Astrocyte of the spinal cord (primary cell): ENCODE results near the gene PSPH.
A peak's percentile ranks its signal among the peaks of the same experiment; 100 is the strongest.
"Not testable (repeated sequence)": the region's sequence is repeated elsewhere in the genome, so short reads cannot be mapped to it uniquely, and the experiment has no call there.

Experiments used
- DNase-seq: peaks from one replicate; pipeline ENCODE4 v3.0.0; 2011; ENCODE audit warnings: low read depth, low spot score
- H3K4me3 ChIP-seq: 2 replicates; pipeline ENCODE4 v1.5.1; 2011; ENCODE audit warnings: low read depth, mild to moderate bottlenecking, low read length, moderate library complexity
- CTCF ChIP-seq: IDR thresholded peaks from 2 replicates; pipeline ENCODE4 v1.5.1; 2012; ENCODE audit warnings: low read depth, mild to moderate bottlenecking, low read length, inconsistent platforms
- in situ Hi-C: cut with HindIII; loops from 2 replicates; pipeline ENCODE4 v1.10.0; 2017; ENCODE audit warnings: low sequenced_read_pairs

PSPH gene

GRCh38 chr7:56051339-56052191 is at the start of gene PSPH, which contains the start of gene CCT6A:
TSS of gene PSPH (minus strand) at chr7:56051444. CDS start at chr7:56021212, 30,232 bp downstream.
TSS of gene CCT6A (plus strand) at chr7:56051765. CDS start at chr7:56051849, 84 bp downstream.
- in situ Hi-C loops: no loop called here
- TF ChIP-seq CTCF: no peak
- DNase-seq: peak; percentile 99
- H3K4me3 ChIP-seq: peak within 1 kb of the TSS; percentile 84

GRCh38 chr7:56099653-56100052 is 48.4 kb upstream of the PSPH start:
- H3K4me3 ChIP-seq: no peak overlapping the region
- no peak for DNase-seq
- TF ChIP-seq CTCF: no peak
- in situ Hi-C loops: no loop called here

GRCh38 chr7:56098187-56099008 is 47.2 kb upstream of the PSPH start:
- H3K4me3 ChIP-seq, in situ Hi-C loops, DNase-seq: not testable (repeated sequence)

GRCh38 chr7:56097700-56098099 is 46.5 kb upstream of the PSPH start:
- in situ Hi-C loops: no loop called here
- H3K4me3 ChIP-seq: no peak overlapping the region
- peak; percentile 77 for DNase-seq
- no peak for TF ChIP-seq CTCF

- peak; percentile 91 for DNase-seq
- TF ChIP-seq CTCF: peak; percentile 77
- no peak within 1 kb of the TSS for H3K4me3 ChIP-seq
- in situ Hi-C loops: no loop called here
These were observed 41.7 kb upstream of the PSPH start, which contains the start of gene PHKG1 for GRCh38 chr7:56092789-56093531. TSS of gene PHKG1 (minus strand) at chr7:56092952. CDS start at chr7:56088941, 4,011 bp downstream.

- H3K4me3 ChIP-seq, DNase-seq, in situ Hi-C loops: not testable (repeated sequence)
These were observed 41.1 kb upstream of the PSPH start for GRCh38 chr7:56092388-56092787.

- no peak for TF ChIP-seq CTCF
- DNase-seq: peak; percentile 33
- H3K4me3 ChIP-seq: no peak overlapping the region
- in situ Hi-C loops: no loop called here
These were observed 40.3 kb upstream of the PSPH start for GRCh38 chr7:56091591-56091990.
